ENCODE results near the gene TECTB. TPM values are rescaled to one million over a fixed set of nuclear protein-coding genes. Genes with fewer than 3 reads are reported as not detected.

TECTB gene
- total and polyA plus RNA-seq, 7 donors = not detected

DNA sequence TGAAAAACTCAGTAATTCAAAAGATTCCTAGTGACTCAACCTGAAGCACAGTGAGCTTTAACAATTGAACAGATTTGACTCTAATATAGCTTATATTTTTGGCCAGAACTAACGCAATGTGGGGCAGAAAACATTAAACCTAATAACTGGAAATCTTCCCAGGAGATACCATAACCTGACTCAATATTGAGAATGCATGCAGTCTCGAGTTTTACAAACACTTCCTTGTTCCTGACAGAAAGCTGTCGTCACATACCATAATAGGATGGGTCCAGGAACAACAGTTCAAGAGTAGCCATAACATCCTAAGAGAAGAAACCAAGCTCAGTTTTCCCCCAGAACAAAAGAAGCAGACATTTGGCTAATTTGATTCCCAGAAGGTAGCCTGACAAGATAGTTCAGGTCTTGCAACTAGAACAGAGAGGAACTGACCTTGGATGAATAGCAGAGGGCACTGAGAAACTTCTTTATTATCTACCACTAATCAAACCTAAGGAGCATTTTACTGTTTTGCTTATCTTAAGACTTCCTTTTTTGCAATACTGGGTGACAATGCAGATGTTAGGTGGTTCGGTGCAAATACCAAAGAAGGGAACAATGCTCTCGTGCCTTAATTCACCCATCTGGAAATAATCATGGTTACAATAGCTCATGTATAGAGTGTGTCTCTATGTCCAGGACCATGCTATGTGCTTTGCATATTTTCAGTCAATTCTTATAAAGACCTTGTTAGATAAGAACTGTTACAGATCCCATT lies 52.1 kb downstream of the TECTB start:
- TF ChIP-seq, protein P1, sequence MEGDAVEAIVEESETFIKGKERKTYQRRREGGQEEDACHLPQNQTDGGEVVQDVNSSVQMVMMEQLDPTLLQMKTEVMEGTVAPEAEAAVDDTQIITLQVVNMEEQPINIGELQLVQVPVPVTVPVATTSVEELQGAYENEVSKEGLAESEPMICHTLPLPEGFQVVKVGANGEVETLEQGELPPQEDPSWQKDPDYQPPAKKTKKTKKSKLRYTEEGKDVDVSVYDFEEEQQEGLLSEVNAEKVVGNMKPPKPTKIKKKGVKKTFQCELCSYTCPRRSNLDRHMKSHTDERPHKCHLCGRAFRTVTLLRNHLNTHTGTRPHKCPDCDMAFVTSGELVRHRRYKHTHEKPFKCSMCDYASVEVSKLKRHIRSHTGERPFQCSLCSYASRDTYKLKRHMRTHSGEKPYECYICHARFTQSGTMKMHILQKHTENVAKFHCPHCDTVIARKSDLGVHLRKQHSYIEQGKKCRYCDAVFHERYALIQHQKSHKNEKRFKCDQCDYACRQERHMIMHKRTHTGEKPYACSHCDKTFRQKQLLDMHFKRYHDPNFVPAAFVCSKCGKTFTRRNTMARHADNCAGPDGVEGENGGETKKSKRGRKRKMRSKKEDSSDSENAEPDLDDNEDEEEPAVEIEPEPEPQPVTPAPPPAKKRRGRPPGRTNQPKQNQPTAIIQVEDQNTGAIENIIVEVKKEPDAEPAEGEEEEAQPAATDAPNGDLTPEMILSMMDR (IDR thresholded peaks at IDR 0.05) = no peak
- Histone ChIP-seq H3K9me3 (no peaks in the 10 kb centered on the region), H3K4me1 (no peaks in the 10 kb centered on the region), H3K27ac (no peak overlapping the region), H3K36me3 (ENCODE audit: insufficient read depth in 1 of 2, low read depth in 1 of 2) (no peaks in the 10 kb centered on the region), H3K4me3 (no peak overlapping the region), H3K27me3 (ENCODE audit: insufficient read depth in 3 of 3, low read length in 2 of 3) (no peaks in the 10 kb centered on the region)
- no peak for DNase-seq
- WGBS, 3 donors = 42 to 52% (median 45%) methylated on average over 5 of the region's 5 CpGs
- intact Hi-C loops (cut with DNase I) = no loop called here
- ATAC-seq = no peak

DNA sequence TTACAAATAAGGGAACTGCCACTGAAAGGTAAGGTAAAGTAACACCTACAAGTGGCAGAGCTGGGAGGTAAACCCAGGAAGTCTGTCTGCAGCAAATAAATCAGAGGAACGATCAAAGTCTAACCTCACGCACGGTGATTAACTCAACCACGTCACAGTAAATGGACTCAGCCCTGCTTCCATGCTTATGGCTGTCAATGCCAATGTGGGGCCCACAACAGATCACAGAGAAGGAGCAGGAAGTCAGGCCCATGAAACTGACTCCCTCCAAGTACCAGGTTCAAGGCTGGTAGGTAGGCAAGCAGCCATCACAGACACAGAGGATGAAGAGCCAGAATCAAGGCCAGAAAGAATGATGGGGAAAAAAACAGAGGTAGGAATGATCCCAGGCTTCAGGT lies 52.7 kb downstream of the TECTB start:
- H3K9me3 ChIP-seq = no peaks in the 10 kb centered on the region
- no peaks in the 10 kb centered on the region for H3K27me3 ChIP-seq (ENCODE audit: insufficient read depth in 3 of 3, low read length in 2 of 3)
- H3K4me1 ChIP-seq = no peaks in the 10 kb centered on the region
- TF ChIP-seq, protein P1 (IDR thresholded peaks at IDR 0.05) = no peak
- ATAC-seq (no peak), DNase-seq (no peak)
- 34% methylated on average over 4 of the region's 4 CpGs for WGBS, 3 donors
- intact Hi-C loops (cut with DNase I) = no loop called here
- H3K36me3 ChIP-seq (ENCODE audit: insufficient read depth in 1 of 2, low read depth in 1 of 2) = no peaks in the 10 kb centered on the region
- no peak overlapping the region for H3K4me3 ChIP-seq
- no peak overlapping the region for H3K27ac ChIP-seq

DNA sequence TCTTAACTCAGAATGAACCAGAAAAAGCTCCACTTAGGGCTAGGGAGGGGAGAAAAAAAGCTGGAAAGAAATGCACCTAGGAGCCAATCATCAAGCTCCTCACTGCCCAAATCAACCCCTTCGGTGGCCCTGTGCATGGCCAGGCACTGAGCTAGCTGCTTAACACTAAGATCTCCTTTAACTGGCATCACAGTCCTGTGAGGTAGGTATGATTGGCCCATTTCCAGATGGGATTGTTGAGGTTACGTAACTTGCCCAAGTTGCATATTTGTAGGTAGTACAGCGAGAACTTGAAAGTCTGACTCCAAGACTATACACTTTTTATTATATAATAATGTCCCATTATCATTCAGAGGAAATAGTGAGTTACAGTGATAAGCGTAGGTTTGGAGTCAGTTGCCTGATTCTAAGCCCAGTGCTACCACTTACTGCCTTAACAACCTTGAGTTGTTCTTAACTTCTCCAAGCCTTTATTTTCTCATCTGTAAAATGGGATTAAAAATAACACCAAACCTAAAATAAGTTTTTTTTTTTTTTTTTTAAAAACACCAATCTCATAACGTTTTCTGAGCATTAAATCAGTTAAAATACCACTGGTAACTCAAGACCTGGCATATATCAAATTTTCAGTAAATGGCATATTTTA lies 53.5 kb downstream of the TECTB start:
- TF ChIP-seq, protein P1 (IDR thresholded peaks at IDR 0.05) = no peak
- H3K36me3 ChIP-seq (ENCODE audit: insufficient read depth in 1 of 2, low read depth in 1 of 2) = no peaks in the 10 kb centered on the region
- H3K27me3 ChIP-seq (ENCODE audit: insufficient read depth in 3 of 3, low read length in 2 of 3) = no peaks in the 10 kb centered on the region
- no peak overlapping the region for H3K27ac ChIP-seq
- WGBS, 3 donors = 67 to 72% (median 68%) methylated on average over 5 of the region's 5 CpGs
- H3K9me3 ChIP-seq = no peaks in the 10 kb centered on the region
- no peak overlapping the region for H3K4me3 ChIP-seq
- ATAC-seq = no peak
- DNase-seq = no peak
- H3K4me1 ChIP-seq = no peaks in the 10 kb centered on the region
- intact Hi-C loops (cut with DNase I) = no loop called here

DNA sequence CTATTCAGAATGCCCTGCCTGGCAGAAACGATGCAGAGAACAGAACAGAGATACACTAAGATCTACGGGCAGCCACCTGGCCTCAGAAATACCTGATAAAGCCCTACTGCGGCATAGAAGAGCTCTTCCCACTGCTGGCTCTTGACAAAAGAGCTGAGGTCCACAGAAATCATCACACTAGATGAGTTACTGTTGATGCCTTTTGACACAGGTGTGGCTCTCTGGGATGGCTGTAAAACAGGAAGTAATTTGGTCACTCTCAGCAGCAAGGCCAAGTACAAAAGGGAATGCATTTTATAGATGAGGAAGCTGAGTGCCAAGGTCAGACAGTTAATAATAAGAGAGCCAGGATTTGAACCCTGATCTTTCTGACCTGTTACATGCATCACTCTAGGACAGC lies 55.8 kb downstream of the TECTB start:
- Histone ChIP-seq H3K9me3 (no peaks in the 10 kb centered on the region), H3K27ac (no peak overlapping the region), H3K4me1 (no peaks in the 10 kb centered on the region), H3K27me3 (ENCODE audit: insufficient read depth in 3 of 3, low read length in 2 of 3) (no peaks in the 10 kb centered on the region), H3K4me3 (no peak overlapping the region), H3K36me3 (ENCODE audit: insufficient read depth in 1 of 2, low read depth in 1 of 2) (no peaks in the 10 kb centered on the region)
- ATAC-seq (no peak), DNase-seq (no peak)
- TF ChIP-seq, protein P1 (IDR thresholded peaks at IDR 0.05) = no peak
- 82 to 93% (median 84%) methylated on average over 3 of the region's 3 CpGs for WGBS, 3 donors
- intact Hi-C loops (cut with DNase I) = no loop called here

All from psoas muscle (tissue), 8 donors.